Stimulated activated CD4-positive, alpha-beta T cell treated with anti-CD3 and anti-CD28 coated beads, Interleukin-15, amount 100 ng/mL, for 24 hours (primary cell): Measurements from ENCODE around the gene PSME3IP1.

Experiments
- DNase-seq: peaks from one replicate; pipeline ENCODE4 v3.0.0-alpha.2; 2020

PSME3IP1 gene

GRCh38 chr16:57166451-57166850 is 19.4 kb downstream of the PSME3IP1 start:
- no peak for DNase-seq

- no peak for DNase-seq
Observed at GRCh38 chr16:57165938-57166337, 19.9 kb downstream of the PSME3IP1 start.

DNA sequence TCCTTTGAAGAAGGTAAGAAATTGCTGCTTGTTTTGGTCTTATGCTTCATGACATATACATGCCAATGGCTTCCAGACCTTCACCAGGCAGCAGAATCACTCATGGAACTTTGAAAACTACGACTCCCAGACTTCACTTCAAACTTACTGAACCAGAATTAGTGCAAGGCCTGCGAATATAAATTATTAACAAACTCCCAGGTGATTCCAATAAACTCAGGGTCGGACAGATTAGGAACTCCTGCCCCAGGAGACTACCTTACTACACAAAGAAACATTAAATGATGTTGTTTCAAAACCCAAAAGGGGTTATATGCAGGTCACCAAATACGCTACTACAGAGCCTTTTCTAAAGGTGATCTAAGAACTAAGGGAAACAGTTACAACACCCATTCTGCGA is 20.4 kb downstream of the PSME3IP1 start:
- DNase-seq, result no peak

GRCh38 chr16:57163842-57164241 is 22.0 kb downstream of the PSME3IP1 start:
- DNase-seq, result no peak

- DNase-seq, result no peak
Observed at GRCh38 chr16:57159447-57159846, 26.4 kb downstream of the PSME3IP1 start.

DNA sequence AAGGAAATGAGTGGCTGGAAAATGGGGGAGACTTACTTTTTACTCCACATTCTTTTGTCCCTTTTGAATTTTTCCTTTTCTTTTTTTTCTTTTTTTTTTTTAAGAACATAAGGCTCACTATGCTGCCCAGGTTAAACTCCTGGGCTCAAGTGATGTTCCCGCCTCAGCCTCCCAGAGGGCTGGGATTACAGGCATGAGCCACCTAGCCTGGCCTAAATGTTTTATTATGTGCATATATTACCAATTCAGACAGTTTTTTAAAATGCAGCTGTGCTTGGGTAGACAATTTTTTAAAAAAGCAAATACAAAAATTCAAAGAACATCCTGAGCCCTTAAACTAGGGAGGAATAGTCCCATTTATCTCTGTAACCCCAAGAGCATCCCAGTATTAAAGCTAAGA is 28.3 kb downstream of the PSME3IP1 start:
- DNase-seq, result no peak

DNA sequence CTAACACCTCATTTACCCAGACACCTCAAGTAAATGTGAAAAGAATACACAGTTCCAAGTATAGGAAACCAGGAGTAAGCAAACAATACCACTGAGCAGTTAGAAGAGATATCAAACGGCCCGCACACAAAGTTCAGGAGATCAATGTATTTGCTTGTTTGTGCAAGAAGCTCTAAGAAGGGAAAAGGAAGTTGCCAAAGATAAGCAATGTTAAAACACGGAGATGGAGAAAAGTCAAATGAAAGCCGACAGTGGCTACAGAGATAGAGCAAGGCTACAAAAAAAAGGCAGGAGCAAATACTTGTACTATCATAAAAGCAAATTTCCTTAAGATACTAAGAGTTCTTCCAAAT is 29.5 kb downstream of the PSME3IP1 start:
- no peak for DNase-seq

DNA sequence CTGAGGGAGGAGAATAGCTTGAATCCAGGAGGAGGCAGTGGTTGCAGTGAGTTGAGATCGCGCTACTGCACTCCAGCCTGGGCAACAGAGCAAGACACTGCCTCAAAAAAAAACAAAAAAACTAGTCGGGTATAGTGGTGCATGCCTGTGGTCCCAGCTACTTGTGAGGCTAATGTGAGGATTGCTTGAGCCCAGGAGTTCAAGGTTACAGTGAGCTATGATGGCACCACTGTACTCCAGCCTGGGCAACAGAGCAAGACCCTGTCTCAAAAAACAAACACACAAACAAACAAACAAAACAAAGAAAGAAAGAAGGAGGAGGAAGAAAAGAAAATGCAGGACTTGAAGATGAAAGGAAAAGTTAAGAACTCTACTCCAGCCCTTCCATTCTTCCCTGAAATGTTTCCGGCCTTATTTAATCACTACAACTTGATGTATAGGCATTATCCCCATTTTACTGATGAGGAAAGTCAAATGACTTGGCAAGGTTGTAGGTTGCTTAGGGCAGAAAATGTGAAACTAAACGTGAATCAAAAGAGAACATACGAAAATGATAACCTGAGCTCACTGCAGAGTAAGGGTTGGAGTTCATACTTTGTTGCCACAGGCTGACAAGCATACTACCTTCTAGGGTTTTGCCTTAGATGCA is 30.0 kb downstream of the PSME3IP1 start:
- DNase-seq, result no peak

DNA sequence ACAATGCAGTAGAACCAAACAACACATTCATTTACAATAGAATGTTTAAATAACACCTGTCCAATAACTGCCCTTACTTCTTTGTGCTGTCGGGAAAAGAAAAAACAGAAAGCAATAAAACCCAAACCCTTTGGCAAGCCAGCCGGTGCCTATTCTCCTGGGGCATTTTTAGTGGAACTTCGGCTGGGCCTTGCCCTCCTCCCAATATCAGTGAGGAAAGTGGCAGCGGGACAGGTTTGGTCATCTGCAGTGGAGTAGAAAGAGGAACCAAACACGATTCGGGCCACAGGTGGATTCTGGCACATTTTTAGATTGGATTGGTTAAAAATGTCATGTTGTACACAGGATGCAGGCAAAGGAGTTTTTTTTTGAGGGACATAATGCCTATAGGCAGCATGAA is 32.0 kb downstream of the PSME3IP1 start:
- DNase-seq, result no peak

GRCh38 chr16:57152096-57153093 is 33.4 kb downstream of the PSME3IP1 start:
- DNase-seq, result no peak

DNA sequence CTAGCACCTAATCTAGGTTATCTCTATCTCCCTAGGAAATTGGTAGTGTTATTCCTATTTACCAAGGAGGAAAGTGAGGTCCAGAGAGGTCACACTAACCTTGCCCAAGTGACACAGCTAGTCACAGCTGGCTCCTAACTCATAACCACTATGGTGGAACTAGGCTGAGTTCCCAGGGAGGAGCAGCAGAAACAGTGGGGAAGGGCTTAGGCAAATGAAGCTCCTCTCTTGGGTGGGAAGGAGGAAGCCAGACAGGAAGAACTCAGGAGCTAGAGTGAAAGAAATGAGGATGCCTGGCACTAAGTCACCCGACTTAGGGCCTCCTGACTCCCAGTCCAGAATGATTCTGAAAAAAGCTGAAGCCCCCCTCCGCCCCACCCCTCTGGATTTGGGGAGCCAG is 34.5 kb downstream of the PSME3IP1 start:
- DNase-seq, result no peak

DNA sequence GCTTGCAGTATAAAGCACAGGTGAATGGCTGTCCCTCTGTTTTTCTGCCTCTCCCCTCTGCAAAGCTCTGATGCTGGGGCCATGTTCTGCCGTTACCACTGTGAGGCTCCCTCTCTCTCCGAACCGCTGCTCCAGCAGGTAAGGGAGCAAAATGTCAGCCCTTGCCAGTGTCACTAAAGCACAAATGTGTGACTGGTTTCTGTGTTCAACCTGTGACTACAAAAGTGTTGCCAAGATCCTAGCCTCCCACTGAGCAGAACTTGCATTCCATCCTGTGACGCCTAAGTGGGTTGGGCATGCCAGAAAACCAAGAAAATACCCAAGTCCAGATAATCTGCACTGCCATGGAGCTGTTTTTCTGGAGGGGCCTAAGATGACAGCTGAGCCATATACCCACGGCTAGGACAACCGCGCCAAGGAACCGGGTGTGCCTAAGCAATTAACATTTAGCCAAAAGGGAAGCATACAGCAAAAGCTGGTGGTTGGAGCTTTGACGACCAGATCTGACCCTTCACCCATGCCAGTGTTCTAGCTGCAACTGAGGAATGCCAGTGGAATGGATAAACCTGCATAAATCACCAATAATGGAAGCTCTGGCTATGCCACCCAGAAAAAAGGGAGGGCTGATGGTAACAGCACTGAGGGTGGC is 35.0 kb downstream of the PSME3IP1 start:
- no peak for DNase-seq

GRCh38 chr16:57149391-57149790 is 36.4 kb downstream of the PSME3IP1 start:
- no peak for DNase-seq

DNA sequence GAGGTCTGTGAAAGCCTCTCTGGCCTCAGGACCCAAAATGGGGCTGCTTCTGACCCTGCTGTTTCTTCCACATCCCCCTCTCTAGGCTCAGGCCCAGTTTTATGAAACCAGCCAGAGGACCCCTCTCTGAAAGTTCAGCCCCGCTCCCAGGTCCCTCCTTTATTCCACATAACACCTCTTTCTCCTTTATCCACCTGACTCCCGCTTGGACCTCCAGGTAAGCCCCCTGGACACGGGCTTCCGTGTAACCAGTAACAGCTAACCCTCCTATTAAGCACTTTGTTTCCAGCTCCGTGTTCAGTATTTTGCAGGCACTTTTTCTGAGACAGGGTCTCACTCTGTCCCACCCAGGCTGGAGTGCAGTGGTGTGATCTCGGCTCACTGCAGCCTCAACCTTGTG is 37.4 kb downstream of the PSME3IP1 start:
- DNase-seq, result no peak

GRCh38 chr16:57147381-57148221 is 38.2 kb downstream of the PSME3IP1 start:
- no peak for DNase-seq

- DNase-seq, result no peak
Observed at GRCh38 chr16:57146735-57147134, 39.1 kb downstream of the PSME3IP1 start.

DNA sequence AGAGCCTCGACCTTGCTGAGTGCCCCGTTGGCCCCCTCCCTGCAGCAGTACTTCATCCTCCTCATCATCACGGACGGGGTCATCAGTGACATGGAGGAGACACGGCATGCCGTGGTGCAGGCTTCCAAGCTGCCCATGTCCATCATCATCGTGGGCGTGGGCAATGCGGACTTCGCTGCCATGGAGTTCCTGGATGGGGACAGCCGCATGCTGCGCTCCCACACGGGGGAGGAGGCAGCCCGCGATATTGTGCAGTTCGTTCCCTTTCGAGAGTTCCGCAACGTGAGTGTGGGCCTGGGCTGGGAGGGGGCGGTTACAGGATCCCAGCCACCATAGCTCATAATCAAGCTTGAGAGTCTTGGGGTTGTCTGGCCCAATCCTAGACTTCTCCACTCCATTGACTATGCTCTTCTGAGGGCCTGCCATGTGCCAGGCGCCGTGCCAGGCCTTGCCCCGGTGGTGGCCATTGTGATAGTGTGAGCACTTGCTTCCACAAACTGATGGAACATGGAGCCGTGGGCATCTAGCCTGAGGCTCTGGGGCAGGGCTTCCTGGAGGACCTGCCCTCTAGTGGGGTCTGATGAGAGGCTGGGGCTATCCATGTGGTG is 39.7 kb downstream of the PSME3IP1 start:
- no peak for DNase-seq

DNA sequence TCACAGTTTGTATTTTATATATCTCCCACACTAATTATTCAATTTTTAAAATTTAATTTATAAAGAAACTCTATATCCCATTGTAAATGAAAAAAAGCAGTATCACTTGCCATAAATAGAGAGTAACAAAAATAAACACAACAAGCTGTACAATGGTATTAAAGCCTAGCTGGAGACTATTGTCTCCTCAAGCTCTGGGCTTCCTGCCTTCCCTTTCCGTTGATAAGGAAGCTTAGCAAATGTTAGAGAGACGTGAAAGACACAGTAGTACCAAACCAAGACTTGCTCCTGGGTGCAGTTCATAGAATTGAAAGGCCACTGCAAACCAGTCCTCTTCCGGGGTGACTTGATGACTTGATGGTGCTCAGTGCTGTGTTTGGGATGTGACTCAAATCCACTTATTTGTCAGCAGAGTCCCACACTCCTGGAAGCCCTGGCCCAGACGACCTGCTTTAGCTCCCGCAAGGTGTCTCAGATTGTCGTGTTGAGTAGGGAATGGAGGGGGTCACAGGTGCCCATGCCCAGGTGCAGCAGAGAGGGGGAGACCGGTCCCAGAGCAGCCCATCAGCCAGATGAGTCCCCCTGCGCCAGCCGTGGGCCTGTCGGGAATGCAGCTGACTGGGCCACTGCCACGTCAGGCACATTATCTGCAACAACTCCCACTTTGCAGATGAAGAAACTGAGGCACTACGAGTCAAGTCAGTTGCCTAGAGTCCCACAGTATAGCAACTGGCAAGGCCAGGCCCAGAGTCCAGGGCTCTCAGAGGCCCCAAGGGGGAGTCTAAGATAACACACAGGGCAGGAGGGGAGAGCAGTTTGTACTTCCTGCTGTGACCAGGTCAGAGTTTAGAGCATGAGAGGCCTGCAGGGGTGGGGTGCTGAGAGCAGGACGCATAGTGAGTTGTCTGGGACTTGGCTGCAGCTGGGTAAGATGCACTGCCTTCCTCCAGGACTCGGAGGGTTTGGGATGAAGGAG is 40.5 kb downstream of the PSME3IP1 start:
- no peak for DNase-seq

- no peak for DNase-seq
Observed at GRCh38 chr16:57144027-57144426, 41.8 kb downstream of the PSME3IP1 start.

- no peak for DNase-seq
Observed at GRCh38 chr16:57143149-57143921, 42.5 kb downstream of the PSME3IP1 start.
